GM19043 (cell line): ENCODE results near the gene TROAP.
A peak's percentile ranks its signal among the peaks of the same experiment; 100 is the strongest.
"Not testable (repeated sequence)": the region's sequence is repeated elsewhere in the genome, so short reads cannot be mapped to it uniquely, and the experiment has no call there.

Source experiments
- ATAC-seq: cut with Tn5 transposase; IDR thresholded peaks from one replicate; pipeline ENCODE4 v1.9.1; 2021; ENCODE audit warnings: low read depth; ENCODE audit not compliant: unreplicated experiment

The TROAP gene

GRCh38 chr12:49327887-49328286 lies 4.8 kb downstream of the TROAP start:
- ATAC-seq: no peak

DNA sequence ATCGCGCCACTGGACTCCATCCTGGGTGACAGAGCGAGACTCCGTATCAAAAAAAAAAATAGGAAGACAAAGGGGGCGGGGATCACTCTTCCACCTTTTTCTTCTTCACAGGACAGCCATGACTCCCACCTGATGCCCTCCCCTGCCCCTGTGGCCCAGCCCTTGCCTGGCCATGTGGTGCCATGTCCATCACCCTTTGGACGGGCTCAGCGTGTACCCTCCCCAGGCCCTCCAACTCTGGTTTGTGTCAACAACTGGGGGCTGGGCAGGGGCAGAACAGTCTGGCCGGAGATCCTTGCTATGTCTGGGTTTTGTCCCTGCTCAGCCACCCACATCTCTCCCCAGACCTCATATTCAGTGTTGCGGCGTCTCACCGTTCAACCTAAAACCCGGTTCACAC lies 5.8 kb downstream of the TROAP start:
- ATAC-seq: no peak

GRCh38 chr12:49330032-49330619 lies 7.1 kb downstream of the TROAP start:
- no peak for ATAC-seq

DNA sequence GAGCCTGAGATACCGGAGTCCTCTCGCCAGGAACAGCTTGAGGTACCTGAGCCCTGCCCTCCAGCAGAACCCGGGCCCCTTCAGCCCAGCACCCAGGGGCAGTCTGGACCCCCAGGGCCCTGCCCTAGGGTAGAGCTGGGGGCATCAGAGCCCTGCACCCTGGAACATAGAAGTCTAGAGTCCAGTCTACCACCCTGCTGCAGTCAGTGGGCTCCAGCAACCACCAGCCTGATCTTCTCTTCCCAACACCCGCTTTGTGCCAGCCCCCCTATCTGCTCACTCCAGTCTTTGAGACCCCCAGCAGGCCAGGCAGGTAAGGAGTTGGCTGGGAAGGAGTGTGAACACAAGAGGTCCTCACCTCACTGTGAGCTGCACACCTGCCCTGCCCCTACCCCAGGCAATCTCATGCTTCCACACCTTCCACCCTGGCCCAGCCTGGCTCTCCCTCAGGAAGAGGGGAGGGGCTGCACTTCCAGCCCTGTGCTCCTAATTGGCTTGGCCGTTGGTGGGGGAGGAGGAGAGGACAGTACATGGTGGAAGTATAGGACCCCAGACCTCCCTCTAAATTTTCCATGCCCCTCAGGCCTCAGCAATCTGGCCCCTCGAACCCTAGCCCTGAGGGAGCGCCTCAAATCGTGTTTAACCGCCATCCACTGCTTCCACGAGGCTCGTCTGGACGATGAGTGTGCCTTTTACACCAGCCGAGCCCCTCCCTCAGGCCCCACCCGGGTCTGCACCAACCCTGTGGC lies 7.8 kb downstream of the TROAP start:
- no peak for ATAC-seq

- no peak for ATAC-seq
Measured at GRCh38 chr12:49331380-49332222, 8.5 kb downstream of the TROAP start.

DNA sequence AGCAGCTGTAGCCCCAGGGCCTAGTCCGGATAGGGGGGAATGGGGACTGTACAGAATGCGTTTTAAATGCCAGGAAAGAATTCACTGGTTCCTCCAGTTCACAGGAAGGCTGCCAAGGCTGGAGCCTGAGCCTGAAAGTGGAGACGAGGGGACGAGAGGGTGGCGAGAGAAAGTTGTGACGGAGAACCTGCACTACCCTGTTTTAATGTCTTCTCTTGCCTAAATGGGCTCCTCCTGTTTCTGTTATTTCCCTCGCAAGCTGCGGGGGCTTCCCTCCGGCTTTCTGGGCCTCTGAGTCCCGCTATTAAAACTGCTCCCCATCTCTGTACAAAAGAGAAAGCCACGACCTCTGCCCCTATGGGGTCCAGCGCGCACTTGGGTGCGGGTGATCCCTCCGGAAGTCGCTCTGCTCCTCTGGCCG lies 9.4 kb downstream of the TROAP start:
- no peak for ATAC-seq

DNA sequence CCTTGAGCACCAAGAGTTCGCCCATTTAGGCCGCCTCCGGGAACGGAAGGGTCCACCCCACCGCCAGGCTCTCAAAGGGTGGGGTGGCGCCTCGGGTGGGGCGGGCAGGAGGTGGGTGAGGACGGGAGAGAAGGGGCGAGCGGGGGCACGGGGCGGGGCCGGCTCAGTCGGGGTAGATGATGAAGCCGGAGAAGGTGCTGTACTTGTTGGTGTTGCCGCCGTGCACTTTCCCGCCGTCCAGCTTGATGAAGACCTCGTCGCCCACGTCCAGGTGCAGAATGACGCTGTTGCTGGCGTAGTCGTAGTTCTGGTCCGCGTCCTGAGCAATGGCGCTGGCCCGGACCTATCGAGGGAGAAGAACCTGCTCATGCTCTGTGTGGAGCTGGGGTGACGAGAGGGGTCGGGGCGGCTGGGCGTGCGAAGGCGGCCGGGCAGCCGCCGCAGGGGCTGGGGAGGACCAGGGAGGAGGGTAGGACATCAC lies 9.9 kb downstream of the TROAP start:
- no peak for ATAC-seq

GRCh38 chr12:49333778-49334177 lies 10.7 kb downstream of the TROAP start:
- not testable (repeated sequence) for ATAC-seq

- no peak for ATAC-seq
Measured at GRCh38 chr12:49334226-49334625, 11.2 kb downstream of the TROAP start.

- no peak for ATAC-seq
Measured at GRCh38 chr12:49334681-49335080, 11.6 kb downstream of the TROAP start.

DNA sequence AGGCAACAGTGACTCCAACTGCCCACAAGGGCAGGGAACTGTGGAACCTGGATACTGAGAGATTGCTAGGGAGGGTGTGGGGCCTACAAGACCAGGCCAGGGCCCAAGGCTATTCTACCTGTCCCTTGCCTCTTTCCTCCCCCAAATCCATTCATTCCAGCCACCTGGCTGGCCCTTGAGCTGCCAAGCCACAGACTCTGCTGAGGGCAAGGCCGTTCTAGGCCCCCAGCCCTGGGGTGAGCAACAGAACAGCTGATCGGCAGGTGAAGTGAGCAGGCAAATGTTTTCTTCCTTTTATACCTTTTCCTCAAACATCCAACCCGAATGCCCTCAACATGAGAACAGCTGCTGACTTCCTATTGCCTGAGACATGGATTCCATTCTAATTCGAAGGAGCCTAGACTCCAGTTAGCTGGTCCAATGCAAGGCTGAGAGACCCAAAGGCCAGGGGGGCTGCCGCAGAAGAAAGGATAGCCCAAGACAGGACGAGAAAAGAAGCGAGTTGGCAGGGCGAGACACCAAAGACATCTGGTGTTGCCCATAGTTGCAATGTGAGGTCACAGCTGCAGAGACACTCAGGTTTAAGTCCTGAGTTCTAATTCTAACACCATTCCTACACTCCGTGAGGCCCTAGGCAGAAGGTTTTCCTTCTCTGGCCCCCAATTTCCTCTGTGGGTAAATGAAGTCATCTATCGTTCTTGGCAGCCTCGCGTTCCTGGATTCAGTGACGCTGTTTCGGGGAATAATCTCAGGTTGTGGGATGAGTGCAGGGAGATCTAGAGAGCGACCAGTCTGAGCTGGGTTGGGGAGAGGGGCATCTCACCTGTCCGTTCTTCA lies 12.3 kb downstream of the TROAP start:
- ATAC-seq: no peak

DNA sequence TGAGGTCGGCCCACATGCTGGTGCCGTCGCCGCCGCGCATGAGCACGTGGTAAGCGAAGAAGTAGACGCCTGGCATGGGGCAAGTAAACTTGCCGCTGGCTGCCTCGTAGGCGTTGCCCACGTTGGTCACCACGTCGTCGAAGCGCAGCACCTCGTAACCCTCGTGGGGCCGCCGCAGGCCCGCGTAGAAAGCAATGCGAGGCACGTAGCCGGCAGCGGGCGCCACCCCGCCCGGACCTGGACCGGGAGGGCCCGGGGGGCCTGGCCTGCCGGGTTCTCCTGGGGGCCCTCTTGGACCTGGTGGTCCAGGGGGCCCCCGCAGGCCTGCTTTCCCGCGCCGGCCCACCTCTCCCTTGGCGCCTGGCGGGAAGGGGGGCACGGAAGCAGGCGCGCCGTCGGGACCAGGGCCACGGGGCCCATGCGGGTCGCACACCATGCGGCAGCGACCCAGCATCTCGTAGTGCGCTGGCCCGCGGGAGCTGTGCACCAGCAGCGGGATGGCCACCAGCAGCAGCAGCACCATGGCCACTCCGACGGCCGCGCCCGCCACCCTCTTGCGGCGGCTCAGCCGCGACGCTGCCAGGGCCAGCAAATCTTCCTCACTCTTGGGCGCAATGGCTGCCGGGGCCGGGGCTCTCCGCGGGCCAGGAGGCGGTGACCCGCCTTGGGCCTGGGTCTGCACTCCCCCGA lies 13.0 kb downstream of the TROAP start:
- no peak for ATAC-seq

GRCh38 chr12:49336645-49337584 lies 13.9 kb downstream of the TROAP start, which contains the start of gene C1QL4:
C1QL4 (minus strand) TSS chr12:49337188; CDS start chr12:49336477, 711 bp downstream.
- peak; percentile 72 for ATAC-seq

GRCh38 chr12:49338830-49339463 lies 15.9 kb downstream of the TROAP start:
- ATAC-seq: no peak

GRCh38 chr12:49339464-49339861 lies 16.4 kb downstream of the TROAP start:
- no peak for ATAC-seq

DNA sequence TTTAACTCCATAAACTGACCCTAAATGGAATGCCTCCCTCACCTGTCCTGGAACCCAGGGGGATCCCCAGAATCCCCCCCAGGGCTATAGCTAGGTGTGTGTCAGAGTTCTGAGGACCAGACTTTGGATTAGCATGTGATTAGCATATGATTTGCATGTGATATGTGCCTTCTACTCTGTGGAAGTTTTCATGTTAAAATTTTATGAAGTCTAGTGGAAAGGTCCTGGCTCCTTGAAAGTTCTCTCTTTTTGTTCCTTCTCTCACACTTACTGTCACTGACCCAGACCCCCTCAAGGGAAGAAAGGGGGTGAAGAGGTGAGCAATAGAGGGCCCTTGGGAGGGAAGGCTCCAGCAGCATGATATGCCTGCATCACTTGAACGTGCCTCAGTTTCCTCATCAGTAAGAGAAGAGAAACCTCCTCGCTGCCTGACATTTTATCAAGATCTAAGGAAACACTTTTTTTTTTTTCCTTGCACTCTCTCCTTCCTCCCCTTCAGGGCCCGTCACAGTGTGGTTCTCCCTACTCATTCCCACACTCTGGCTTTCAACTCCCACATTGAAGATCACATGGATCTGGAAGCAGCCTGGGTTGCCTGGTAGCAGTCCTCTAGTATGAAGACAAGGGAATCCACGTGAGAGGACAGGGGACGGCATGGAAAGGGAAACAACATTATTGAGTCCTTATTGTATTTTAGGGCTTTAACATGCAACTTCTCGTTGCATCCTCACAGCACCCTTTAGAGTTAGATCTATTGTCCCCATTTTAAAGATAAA lies 17.2 kb downstream of the TROAP start:
- ATAC-seq: no peak

DNA sequence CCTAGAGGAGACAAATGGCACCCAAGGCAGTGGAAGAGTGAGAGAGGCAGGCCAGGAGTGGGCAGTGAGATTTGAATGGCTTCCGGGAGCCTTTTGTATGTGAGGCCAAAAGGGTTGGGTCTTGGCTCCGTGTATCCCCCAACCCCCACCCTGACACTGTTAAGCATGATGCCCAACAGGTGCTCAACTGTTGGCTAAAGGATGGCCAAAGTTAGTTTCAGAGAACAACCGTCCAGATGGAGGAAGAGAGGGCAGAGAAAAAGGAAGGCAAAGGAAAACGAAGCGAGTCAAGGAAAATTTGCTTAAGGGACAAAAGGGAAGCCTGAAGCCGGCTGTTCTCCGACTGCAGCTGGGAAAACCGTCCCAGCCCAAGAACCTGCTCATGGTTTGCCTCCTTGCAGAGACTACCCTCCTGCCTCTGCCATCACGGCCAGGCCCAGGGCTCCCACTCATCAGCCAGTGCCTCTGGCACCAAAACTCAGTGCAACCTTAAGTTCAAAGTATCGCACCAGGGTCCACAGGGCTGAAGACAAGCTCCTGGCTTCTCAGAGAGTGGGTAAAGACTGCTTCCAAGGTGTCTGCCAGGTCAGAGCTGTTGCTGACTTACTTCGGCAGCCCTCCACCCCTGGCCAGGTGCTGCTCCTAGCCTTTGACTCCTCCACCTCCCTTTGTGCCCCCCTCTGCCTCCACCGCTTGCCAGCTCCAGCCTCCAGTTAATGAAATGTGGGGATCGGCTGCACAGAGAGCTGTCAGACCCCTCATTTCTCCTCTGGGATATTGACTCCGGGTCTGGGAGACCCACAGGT lies 18.1 kb downstream of the TROAP start:
- ATAC-seq: no peak
